NCI-H2196 treated with DMSO at 0.1 percent for 48 hours (cell line): ENCODE data around the gene BCAP31.

Experiments used
- DNase-seq: peaks from one replicate; lab custom pipeline; 2025; ENCODE audit not compliant: unreplicated experiment; lab: John Stamatoyannopoulos, UW

The BCAP31 gene

GRCh38 chrX:153657161-153657560 lies 67.0 kb downstream of the BCAP31 start:
- DNase-seq = no peak

GRCh38 chrX:153653556-153653955 lies 70.6 kb downstream of the BCAP31 start:
- DNase-seq = no peak

GRCh38 chrX:153651540-153652079 lies 72.6 kb downstream of the BCAP31 start:
- no peak for DNase-seq

- no peak for DNase-seq
These were observed 73.2 kb downstream of the BCAP31 start for GRCh38 chrX:153650959-153651358.
